HG03060 (cell line): Measurements from ENCODE around the gene ARL5B.

ENCODE experiments used
- ATAC-seq: cut with Tn5 transposase; IDR thresholded peaks from one replicate; pipeline ENCODE4 v1.9.1; 2021; ENCODE audit warnings: low read depth, moderate number of reproducible peaks; ENCODE audit not compliant: unreplicated experiment

The ARL5B gene

DNA sequence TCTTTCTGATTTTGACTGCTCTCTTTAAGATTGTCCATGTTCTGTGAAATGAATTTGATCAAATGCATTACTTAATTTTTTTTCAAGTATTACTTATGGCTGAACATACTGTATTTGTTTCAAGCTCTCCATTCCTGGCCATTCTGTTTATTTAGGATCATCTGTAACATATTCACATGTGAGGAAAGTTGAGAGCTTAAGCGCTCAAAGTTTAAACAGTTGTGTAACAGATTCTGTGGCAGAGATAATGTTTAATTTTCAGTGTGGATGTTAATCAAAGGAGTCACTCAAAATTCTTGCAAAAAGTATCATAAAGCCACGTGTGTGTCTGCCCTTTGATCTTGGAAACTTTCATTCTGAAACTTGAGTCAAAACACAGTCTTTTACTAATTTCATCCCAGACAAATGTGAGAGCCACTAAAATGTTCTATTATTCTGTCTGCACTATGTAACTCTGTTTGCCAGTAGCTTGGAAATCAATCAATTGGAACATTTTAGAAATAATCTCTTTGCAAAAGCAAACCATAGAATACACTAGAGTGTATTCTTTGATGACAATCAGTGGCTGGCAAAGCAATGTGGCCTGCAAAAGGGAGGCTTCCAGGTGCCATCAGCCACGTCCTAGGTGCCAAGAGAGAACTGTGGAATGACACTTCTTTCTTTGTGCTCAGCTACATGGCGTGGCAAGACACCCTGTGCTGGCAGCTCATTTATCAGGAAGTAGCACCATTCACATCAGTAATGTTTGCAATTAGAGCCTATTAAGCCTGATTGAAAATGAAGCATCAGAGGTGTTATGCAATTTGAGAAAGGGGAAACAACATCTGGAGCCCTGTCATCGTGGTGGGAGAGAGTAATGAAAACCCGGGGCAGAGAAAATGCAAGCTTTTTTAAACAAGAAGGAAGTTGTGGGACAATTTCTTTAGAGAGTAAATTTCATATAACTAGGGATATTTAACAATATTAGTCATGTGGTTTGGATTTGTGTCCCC, 40.9 kb downstream of the ARL5B start:
- no peak for ATAC-seq

DNA sequence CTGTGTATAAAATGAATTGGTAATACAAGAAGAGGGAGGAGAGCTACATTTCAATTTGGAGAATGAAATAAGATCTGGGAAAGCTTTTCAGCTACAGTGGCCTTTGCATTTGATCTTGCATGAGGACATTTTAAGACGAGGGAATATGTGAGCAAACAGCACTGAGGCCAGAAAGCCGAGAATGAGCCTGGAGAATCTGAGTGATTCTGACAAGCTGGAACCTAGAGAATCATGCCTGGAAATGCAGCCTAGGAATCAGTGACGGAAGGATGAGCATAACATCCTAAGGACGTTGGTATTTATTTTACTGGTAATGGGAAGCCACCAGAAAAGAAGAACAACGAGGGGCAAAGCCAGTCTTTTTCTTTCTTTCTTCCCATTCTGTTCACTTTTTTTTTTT, 44.3 kb downstream of the ARL5B start:
- no peak for ATAC-seq

DNA sequence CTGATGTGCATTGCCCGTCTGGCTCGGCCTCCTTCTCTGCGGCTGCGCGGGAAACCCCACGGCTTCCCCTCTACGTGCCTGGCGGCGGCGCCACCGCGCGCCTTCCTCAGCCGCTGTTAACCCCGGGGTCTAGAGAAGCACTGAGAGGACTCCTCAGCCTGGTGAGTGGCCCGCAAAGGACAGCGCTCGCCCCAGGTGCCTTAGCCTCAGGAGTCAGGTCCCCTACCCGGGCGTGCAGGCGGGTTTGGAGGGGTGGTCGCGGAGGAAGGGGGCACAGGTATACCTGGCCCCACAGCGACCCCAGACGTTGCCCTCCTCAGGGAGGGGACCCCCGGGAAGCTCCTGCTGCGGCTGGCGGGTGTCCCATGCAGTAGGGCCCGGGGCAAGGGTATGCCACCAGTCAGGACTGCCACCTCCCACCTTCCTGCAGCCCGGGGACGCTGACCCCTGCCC, 51.0 kb downstream of the ARL5B start:
- ATAC-seq: no peak

DNA sequence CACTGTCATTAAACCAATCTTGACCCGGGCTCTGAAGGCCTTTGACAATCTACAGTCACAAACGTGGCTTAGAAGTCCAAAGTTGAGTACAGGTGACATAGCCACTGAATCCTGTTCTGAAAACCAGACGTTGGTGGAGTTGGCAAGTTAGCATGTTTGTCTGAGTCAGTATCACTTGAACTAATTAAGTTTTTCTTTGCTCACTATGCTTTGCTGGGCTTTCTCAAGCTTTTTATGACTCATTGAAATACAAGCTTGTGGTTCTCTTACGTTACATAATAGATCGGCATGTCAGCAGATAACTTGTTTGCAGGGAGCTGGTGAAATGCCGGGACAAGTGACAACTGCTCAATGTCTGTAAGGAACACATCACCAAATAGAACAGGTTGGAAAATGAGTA, 53.8 kb downstream of the ARL5B start:
- no peak for ATAC-seq

DNA sequence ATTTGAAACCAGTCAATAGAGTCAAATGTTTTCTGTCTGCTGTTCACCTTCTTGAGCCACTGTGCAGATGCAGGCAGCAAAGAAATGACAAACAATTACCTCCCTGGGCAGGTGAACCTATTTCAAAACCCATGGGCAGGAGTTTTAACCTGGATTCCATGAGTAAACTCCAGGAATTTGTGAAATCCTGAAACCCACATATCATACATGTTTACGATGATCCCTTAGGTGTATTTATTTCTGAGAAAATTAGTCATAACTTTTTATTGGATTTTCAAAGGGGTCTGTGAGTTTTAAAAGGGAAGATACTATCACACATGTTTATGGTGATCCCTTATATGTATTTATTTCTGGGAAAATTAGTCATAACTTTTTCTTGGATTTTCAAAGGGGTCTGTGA, 59.8 kb downstream of the ARL5B start:
- no peak for ATAC-seq

DNA sequence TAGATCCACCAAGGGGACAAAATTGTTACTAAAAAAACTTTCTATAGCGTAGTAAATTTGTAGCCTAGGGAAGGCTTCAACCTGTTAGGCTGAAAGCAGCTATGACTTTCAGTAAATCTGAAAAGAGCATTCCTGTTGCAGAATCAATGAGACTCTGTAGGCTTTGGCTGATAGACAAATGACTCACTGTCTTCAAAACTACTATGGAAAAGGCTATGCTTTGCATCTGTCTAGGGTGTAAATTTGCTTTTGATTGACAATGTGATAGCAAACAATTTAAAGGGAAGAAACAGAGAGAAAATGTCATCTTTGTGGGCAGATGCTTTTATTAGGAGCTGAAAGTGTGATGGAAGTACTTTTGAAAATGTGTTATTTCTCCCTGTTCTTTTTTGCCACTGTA, 60.6 kb downstream of the ARL5B start:
- no peak for ATAC-seq

DNA sequence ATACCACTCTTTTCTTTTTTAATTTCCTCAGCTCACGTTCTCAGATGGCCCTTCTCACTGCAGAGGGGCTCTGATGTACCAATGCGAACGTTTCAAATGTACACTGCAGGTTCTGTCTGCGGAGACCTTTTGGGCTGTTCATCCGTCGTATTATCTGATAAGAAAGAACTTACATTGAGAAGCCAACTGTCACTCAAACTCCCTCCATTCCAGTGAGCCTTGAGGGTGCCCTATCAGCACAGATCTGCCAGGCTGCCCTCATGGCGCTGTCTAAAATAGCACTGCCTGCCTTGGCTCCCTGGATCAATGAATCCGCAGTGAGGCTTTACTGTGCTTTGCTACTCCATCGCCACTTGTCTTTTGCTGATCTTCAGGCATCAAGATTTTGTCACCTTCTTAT, 61.8 kb downstream of the ARL5B start:
- no peak for ATAC-seq

DNA sequence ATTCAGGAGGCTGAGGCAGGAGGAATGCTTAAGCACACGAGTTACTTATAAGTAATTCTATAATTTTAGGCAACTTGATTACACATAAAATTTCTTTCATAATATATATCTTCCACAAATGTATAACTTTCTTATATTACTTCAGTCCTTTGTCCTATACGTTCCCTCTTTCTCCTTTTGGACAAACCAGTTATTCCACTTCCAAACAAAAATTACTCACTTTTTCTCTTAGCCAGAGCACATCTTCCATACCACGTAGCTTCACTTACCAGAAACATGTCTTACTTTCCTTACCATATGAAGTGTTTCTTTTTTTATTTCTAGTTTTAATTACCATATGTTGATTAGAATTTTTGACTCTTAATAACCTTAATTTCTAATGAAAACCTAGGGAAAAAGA, 64.6 kb downstream of the ARL5B start:
- no peak for ATAC-seq
